Naive thymus-derived CD8-positive, alpha-beta T cell (primary cell): ENCODE results near the gene CFAP54. TPM values are rescaled to one million over a fixed set of nuclear protein-coding genes. Genes with fewer than 3 reads are reported as not detected.
"Not testable (repeated sequence)": the region's sequence is repeated elsewhere in the genome, so short reads cannot be mapped to it uniquely, and the experiment has no call there.

Experiments used
- ATAC-seq, 2 donors: fragments of 150-1000 bp; cut with Tn5 transposase in 1 of 2; sonication (Bioruptor Pico), chemical (Tn5 transposase) in 1 of 2; 1 replicate in 1 of 2; 2 replicates in 1 of 2; pipeline ENCODE4 v1.10.0; 2021; ENCODE audit warnings: mild to moderate bottlenecking in 2 of 2, moderate library complexity in 2 of 2
- POLR2A ChIA-PET: fragments of 350-600 bp; sonication (Branson Sonifier 250); formaldehyde crosslinking; loops from one replicate; lab custom pipeline; 2021; ENCODE audit warnings: antibody characterized with exemption; lab: Charles Lee
- DNase-seq, 10 donors: peaks; one replicate each; pipeline versions ENCODE4 v3.0.0 to v3.0.0-alpha.2; 2020 to 2022
- H3K27ac Mint-ChIP-seq, 10 donors: one replicate each; pipeline ENCODE4 v1.8.0; 2020 to 2022; ENCODE audit warnings: mild to moderate bottlenecking in 10 of 10, mixed read lengths in 10 of 10, moderate library complexity in 4 of 10, inconsistent platforms in 1 of 10
- H3K27me3 Mint-ChIP-seq, 5 donors: one replicate each; pipeline ENCODE4 v1.8.0; 2021 to 2022; ENCODE audit warnings: mixed read lengths in 5 of 5
- H3K36me3 Mint-ChIP-seq, 3 donors: one replicate each; pipeline ENCODE4 v1.8.0; 2020 to 2022; ENCODE audit warnings: mixed read lengths in 3 of 3, mild to moderate bottlenecking in 2 of 3, inconsistent platforms in 1 of 3
- H3K4me1 Mint-ChIP-seq, 4 donors: one replicate each; pipeline ENCODE4 v1.8.0; 2021 to 2022; ENCODE audit warnings: mixed read lengths in 4 of 4
- H3K4me3 Mint-ChIP-seq, 10 donors: one replicate each; pipeline ENCODE4 v1.8.0; 2020 to 2022; ENCODE audit warnings: mild to moderate bottlenecking in 10 of 10, mixed read lengths in 10 of 10, moderate library complexity in 6 of 10, inconsistent platforms in 1 of 10
- H3K9me3 Mint-ChIP-seq, 9 donors: one replicate each; pipeline ENCODE4 v1.8.0; 2020 to 2022; ENCODE audit warnings: mixed read lengths in 9 of 9, mild to moderate bottlenecking in 3 of 9, inconsistent platforms in 1 of 9, moderate library complexity in 1 of 9
- polyA plus RNA-seq, 3 donors: library from polyadenylated mRNA; unstranded; fragments of 300-500 nt; fragmentation: Illumina TruSeq; gene quantifications; one replicate each; pipeline ENCODE4 v1.2.3, GENCODE V29; 2021
- total RNA-seq, 8 experiments: library from RNA in 2 of 8; stranded (reverse) in 2 of 8; gene quantifications; one replicate each; pipeline ENCODE4 v1.2.3 and lab custom pipeline; 2021 to 2026

CFAP54 gene
- total and polyA plus RNA-seq, 5 experiments from 2014 or later = 0.49 to 0.82 TPM; not detected in 3

DNA sequence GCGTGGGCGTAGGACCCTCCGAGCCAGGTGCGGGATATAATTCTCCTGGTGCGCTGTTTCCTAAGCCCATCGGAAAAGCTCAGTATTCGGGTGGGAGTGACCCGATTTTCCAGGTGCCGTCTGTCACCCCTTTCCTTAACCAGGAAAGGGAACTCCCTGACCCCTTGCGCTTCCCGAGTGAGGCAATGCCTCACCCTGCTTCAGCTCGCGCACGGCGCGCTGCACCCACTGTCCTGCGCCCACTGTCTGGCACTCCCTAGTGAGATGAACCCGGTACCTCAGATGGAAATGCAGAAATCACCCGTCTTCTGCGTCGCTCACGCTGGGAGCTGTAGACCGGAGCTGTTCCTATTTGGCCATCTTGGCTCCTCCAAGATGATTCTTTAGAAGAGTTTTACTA is 240.1 kb downstream of the CFAP54 start:
- H3K4me3 Mint-ChIP-seq, H3K27ac Mint-ChIP-seq, POLR2A ChIA-PET, DNase-seq, H3K27me3 Mint-ChIP-seq, ATAC-seq, H3K4me1 Mint-ChIP-seq, H3K9me3 Mint-ChIP-seq, H3K36me3 Mint-ChIP-seq: not testable (repeated sequence)

DNA sequence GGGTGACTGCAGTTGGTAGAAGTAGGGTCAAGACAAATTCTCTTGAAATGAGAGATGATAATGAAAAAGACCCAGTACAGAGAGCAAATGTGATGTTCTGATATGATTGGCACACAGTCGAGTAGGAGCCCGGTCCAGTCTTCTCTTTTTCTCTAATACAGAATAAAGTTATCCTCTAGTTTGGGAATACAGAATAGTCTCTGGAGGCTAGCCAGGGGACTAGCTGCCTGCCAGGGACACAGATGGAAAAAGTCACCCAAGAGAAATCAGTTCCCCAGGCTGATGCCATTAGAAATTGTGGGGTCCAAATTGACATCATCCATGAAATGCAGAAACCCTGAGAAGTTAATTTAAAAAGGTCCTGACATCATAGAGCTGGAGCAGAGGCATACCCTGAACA is 240.5 kb downstream of the CFAP54 start:
- POLR2A ChIA-PET = no interaction called here
- no peaks in the 10 kb centered on the region for H3K4me1 Mint-ChIP-seq
- H3K9me3 Mint-ChIP-seq = peaks cover 0 to 3% (median 0%) of the 10 kb centered on the region in 9 donors
- H3K27ac Mint-ChIP-seq = no peak overlapping the region
- no peaks in the 10 kb centered on the region for H3K36me3 Mint-ChIP-seq
- H3K4me3 Mint-ChIP-seq = no peak overlapping the region
- ATAC-seq (no peak), DNase-seq (no peak)
- peaks cover 0 to 10% (median 6%) of the 10 kb centered on the region in 5 donors for H3K27me3 Mint-ChIP-seq

DNA sequence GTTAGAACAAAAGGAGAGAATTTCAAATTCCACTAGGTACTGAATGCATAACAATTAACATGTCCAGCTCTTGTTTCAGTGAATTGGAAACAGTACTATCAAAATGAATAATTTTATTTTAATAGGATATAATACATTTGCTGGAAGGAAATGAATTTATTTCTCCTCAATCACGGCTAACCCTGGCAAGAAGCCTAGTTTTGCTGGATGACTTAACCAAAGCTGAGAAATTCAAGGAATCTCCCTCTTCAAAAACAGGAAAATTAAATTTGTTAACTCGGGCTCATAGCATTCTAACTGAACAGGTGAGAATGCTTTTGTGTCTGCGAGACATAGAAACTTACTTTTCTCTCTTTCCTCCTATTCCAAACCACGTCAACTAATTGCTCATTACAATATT is 254.2 kb downstream of the CFAP54 start:
- Mint-ChIP-seq H3K27me3 (peaks cover 1 to 10% (median 6%) of the 10 kb centered on the region in 5 donors), H3K9me3 (no peaks in the 10 kb centered on the region), H3K4me1 (no peaks in the 10 kb centered on the region), H3K36me3 (no peaks in the 10 kb centered on the region), H3K4me3 (no peak overlapping the region), H3K27ac (no peak overlapping the region)
- ATAC-seq (no peak), DNase-seq (no peak)
- POLR2A ChIA-PET = no interaction called here

DNA sequence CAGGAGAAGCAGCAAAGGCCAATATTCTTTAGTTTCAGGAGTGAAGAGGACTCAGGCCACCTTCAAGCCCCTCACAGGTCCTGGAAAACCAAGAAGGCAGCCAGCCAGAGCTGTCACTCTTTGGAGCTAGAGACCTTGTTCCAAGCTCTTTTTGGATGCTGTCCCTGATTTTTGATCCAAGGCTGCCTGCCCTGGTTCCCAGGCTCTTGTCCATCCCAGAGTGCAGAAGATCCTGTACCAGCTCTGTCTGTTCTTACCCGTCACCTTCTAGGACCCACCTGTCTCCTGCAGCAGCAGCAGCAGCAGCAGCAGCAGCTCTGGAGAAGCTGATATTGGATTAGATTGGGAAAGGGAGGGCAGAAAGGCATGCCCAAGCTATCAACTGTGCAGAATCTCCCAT is 260.6 kb downstream of the CFAP54 start:
- ATAC-seq (no peak), DNase-seq (no peak)
- no peak overlapping the region for H3K27ac Mint-ChIP-seq
- POLR2A ChIA-PET = no interaction called here
- no peaks in the 10 kb centered on the region for H3K36me3 Mint-ChIP-seq
- peaks cover 2 to 24% (median 6%) of the 10 kb centered on the region in 5 donors for H3K27me3 Mint-ChIP-seq
- H3K9me3 Mint-ChIP-seq = no peaks in the 10 kb centered on the region
- no peaks in the 10 kb centered on the region for H3K4me1 Mint-ChIP-seq
- H3K4me3 Mint-ChIP-seq = no peak overlapping the region

DNA sequence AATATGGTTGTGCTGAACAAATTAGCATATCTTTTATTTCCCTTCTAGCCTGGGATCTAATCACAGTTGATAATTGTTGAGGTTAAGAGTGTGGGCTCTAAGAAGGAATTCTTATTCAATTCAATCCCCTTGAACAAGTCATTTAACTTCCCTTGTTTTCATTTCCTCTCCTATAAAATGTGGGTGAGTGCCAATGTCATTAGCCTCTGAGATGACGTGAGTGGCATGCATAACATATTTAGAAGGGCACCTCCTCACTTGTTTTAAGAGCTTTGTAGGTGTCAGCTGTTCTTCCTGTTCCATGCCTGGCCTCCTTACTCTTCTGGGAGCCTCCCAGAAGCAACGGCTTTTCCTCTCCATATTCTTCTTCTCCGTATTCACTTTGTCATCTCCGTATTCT is 262.2 kb downstream of the CFAP54 start:
- POLR2A ChIA-PET = no interaction called here
- Mint-ChIP-seq H3K4me3 (no peak overlapping the region), H3K27ac (no peak overlapping the region), H3K4me1 (no peaks in the 10 kb centered on the region), H3K27me3 (peaks cover 2 to 20% (median 6%) of the 10 kb centered on the region in 5 donors), H3K36me3 (no peaks in the 10 kb centered on the region), H3K9me3 (no peaks in the 10 kb centered on the region)
- no peak for DNase-seq
- no peak for ATAC-seq

DNA sequence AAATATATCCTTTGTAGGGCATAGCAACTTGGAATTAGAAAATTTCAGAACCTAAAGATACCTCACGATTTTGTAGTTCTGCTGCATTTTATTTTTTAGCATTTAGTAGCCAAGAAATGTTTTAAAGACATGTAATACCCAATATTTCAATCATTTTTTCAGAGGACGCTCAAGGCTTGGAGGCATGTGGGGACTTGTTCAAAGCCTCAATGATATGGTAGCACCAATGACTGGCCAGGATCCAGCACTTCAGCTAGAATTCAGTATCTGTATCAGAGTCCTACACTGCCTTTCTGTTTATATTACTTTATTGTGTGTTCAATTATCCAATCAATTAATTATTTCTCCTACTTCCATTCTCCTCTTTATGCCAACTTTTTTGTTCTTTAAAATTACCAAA is 262.8 kb downstream of the CFAP54 start:
- no peak overlapping the region for H3K27ac Mint-ChIP-seq
- POLR2A ChIA-PET = no interaction called here
- no peak overlapping the region for H3K4me3 Mint-ChIP-seq
- H3K4me1 Mint-ChIP-seq = no peaks in the 10 kb centered on the region
- DNase-seq (no peak), ATAC-seq (no peak)
- peaks cover 2 to 14% (median 6%) of the 10 kb centered on the region in 5 donors for H3K27me3 Mint-ChIP-seq
- H3K36me3 Mint-ChIP-seq = no peaks in the 10 kb centered on the region
- no peaks in the 10 kb centered on the region for H3K9me3 Mint-ChIP-seq

DNA sequence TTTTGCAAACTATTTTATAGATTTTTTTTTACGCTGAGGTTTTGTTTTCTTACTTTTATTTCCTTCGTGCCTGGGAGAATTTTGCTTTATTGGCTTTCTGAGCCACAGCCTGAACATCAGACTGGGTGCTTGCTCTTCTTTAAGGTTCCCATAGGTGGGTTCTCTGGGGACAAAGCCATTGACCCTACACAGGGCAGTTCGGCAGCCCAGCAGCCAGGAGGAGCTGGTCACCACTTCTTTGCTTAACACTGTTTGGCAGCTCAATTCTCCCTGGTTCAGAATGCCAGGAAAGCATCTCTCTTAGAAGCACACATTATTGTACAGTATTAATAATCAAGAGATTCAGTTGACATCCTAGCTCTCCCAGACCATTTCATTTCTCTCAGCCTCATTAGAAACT is 276.9 kb downstream of the CFAP54 start:
- Mint-ChIP-seq H3K4me1 (peaks cover 0 to 2% (median 0%) of the 10 kb centered on the region in 4 donors), H3K27me3 (peaks cover 0 to 19% (median 2%) of the 10 kb centered on the region in 5 donors), H3K36me3 (no peaks in the 10 kb centered on the region), H3K4me3 (no peak overlapping the region), H3K27ac (no peak overlapping the region), H3K9me3 (no peaks in the 10 kb centered on the region)
- POLR2A ChIA-PET = no interaction called here
- ATAC-seq (no peak), DNase-seq (no peak)

DNA sequence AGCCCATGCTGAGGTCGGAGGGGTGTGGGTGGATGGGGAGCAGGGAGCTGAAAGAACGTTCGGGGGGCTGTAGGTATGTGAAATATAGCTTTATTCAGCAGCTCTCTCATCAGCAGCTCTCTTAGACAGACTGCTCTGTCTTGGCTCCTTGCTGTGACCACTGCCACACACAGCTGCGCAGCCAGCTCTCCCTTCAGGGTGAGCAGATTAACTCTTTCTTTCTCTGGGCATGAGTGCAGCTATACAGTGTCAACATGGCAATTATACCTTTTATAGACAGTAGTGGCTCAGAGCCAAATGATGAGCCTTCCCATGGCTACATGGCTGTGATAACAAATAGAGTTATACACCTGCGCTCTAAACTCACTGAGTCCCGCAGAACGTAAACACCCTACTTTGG is 280.0 kb downstream of the CFAP54 start:
- H3K4me3 Mint-ChIP-seq = no peak overlapping the region
- POLR2A ChIA-PET = no interaction called here
- ATAC-seq = no peak
- H3K9me3 Mint-ChIP-seq = peaks cover 0 to 7% (median 0%) of the 10 kb centered on the region in 9 donors
- H3K4me1 Mint-ChIP-seq = peaks cover 0 to 2% (median 0%) of the 10 kb centered on the region in 4 donors
- DNase-seq = no peak
- H3K36me3 Mint-ChIP-seq = no peaks in the 10 kb centered on the region
- H3K27ac Mint-ChIP-seq = no peak overlapping the region
- H3K27me3 Mint-ChIP-seq = peaks cover 0 to 19% (median 1%) of the 10 kb centered on the region in 5 donors

DNA sequence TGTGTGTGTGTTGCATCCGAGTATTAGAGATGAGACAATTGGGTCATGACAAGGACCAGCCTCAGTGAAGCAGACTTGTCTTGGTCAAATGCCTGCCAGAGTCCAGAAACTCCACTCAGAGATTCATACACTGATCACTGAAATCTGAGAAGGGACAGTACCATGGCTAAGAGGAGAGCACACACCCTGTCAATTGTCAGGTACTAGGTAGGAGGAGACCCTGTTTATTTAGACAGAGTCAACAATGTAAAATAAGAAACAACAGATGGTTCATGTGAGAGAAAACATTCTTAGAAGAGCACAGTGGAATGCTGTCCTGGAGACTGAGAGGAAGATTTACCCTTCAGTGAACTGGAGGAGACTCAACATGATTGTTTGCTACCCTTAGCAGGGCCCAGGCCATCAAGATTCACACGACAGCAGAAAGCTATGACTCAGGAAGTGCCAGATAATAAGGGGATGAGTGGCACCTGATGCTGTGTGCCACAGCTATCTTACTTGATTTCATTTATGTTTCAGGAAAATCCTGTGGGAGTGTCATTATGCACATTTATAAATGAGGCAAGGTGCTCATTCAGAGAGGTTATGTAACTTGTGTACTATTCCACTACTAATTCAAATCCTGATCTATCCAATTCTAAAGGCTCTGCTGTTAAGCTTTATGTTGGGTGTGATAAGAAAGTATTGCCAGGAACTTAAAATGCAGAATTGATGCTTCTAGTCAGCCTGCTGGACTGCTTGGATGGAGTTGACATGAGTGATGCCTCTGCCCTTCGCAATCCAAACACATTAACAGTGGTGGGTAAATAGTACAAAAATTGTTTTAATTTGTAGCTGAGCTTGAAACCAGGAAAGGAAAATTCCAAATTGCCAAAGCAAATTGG is 281.1 kb downstream of the CFAP54 start:
- ATAC-seq (no peak), DNase-seq (no peak)
- peaks cover 0 to 2% (median 0%) of the 10 kb centered on the region in 4 donors for H3K4me1 Mint-ChIP-seq
- no peaks in the 10 kb centered on the region for H3K36me3 Mint-ChIP-seq
- H3K9me3 Mint-ChIP-seq = peaks cover 0 to 7% (median 0%) of the 10 kb centered on the region in 9 donors
- no peak overlapping the region for H3K4me3 Mint-ChIP-seq
- no peak overlapping the region for H3K27ac Mint-ChIP-seq
- POLR2A ChIA-PET = no interaction called here
- peaks cover 0 to 19% (median 1%) of the 10 kb centered on the region in 5 donors for H3K27me3 Mint-ChIP-seq

DNA sequence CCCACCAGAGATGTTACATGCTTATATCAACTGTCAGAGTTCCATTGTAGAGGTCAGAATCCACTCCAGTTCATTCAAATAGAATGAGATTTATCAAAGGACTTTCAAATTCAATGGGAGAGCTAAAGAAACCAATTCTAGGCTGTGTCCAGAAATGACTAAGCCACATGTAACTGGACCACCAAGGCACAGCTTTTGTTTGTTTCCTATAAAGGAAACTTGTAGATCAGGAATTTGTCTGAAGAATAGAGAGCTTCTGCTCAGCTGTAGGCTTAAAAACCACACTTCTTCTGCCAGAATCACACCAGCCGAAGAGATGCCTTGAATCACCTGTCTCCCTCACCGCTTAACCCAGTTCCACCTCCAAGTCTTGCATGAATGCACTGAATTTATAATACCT is 283.7 kb downstream of the CFAP54 start:
- Mint-ChIP-seq H3K9me3 (peaks cover 0 to 7% (median 0%) of the 10 kb centered on the region in 9 donors), H3K4me1 (no peaks in the 10 kb centered on the region), H3K4me3 (no peak overlapping the region), H3K27ac (no peak overlapping the region), H3K36me3 (no peaks in the 10 kb centered on the region), H3K27me3 (peaks cover 0 to 5% (median 1%) of the 10 kb centered on the region in 5 donors)
- DNase-seq (no peak), ATAC-seq (no peak)
- POLR2A ChIA-PET = no interaction called here

DNA sequence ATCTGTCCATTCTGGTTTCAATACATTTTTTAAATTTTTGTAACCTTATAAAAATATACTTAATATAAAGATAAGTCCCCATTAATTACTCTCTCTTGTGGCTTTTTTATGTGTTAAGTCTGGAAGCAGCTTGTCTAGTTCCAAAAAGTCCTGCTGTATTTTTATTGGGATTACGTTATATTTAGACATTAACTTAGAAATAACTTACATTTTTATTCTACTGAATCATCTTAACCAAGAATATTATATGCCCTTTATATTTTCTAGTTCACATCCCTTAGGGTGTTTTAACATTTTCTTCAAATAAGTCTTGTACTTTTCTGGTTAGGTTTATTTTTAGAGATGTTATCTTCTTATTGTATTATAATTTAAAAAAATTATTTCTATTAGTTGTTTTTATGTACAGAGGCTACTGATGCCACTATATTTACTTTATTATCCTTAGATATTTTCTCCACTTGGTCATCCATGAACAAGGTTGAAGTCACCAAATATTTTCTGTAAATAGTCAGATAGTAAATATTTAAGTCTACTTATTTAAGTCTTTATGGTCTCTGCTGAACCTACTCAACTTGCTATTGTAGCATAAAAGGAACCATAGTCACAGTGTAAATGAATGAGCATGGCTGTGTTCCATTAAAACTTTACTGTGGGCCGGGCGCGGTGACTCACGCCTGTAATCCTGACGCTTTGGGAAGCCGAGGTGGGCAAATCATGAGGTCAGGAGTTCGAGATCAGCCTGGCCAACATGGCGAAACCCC is 285.3 kb downstream of the CFAP54 start:
- H3K36me3 Mint-ChIP-seq = no peaks in the 10 kb centered on the region
- no peak for DNase-seq

DNA sequence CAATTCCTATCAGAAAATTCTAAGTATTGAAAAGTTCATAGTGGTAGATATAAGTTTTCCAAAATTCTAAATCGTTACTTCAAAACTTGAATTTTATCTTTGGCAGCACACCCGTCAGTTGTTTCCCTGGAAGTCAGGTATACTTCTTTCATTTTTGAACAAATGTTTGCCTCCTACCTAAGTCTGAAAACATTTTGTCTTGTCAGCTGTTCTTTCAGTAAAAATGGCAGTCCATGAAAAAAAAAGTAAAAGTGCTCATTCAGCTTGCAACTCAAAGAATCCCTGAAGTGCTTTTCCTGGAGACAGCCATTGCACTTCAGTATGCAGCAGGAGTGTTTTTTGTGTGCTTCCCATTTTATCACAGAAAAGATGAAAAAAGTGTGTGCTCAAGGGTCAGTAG is 287.5 kb downstream of the CFAP54 start:
- POLR2A ChIA-PET = no interaction called here
- DNase-seq = no peak
- no peaks in the 10 kb centered on the region for H3K36me3 Mint-ChIP-seq
- no peak overlapping the region for H3K4me3 Mint-ChIP-seq
- H3K9me3 Mint-ChIP-seq = peaks cover 0 to 7% (median 0%) of the 10 kb centered on the region in 9 donors
- no peak overlapping the region for H3K27ac Mint-ChIP-seq
- no peak for ATAC-seq
- H3K4me1 Mint-ChIP-seq = no peaks in the 10 kb centered on the region
- peaks cover 0 to 2% (median 0%) of the 10 kb centered on the region in 5 donors for H3K27me3 Mint-ChIP-seq

More for the DNA sequence above, 285.3 kb downstream of the CFAP54 start:
- Mint-ChIP-seq H3K27ac (no peak overlapping the region), H3K4me3 (no peak overlapping the region), H3K9me3 (peaks cover 0 to 7% (median 0%) of the 10 kb centered on the region in 9 donors), H3K4me1 (no peaks in the 10 kb centered on the region), H3K27me3 (peaks cover 0 to 2% (median 0%) of the 10 kb centered on the region in 5 donors)
- POLR2A ChIA-PET = no interaction called here
- ATAC-seq = no peak

DNA sequence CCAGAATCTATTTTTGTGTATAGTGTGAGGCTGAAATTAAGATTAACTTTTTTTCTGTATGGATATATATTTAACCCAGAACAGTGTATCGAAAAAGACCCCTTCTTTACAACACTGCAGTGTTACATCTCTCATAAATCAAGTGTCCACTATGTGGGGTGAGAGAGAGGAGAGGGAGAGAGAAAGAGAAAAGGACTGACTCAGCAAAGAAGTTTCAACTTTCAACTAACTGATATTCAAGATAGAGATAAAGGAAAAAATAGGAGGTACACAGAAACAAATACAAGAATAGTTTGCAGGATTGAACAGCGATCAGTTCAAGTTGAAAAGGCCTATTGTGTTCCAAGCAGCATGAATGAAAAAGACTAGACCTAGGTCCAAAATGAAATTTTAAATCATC is 291.0 kb downstream of the CFAP54 start:
- DNase-seq (no peak), ATAC-seq (no peak)
- peaks cover 0 to 2% (median 0%) of the 10 kb centered on the region in 5 donors for H3K27me3 Mint-ChIP-seq
- no peaks in the 10 kb centered on the region for H3K36me3 Mint-ChIP-seq
- no peaks in the 10 kb centered on the region for H3K4me1 Mint-ChIP-seq
- H3K4me3 Mint-ChIP-seq = no peak overlapping the region
- H3K9me3 Mint-ChIP-seq = no peaks in the 10 kb centered on the region
- no peak overlapping the region for H3K27ac Mint-ChIP-seq
- POLR2A ChIA-PET = no interaction called here
